HCT116 (cell line): ENCODE measurements around the gene BDH1. TPM values are rescaled to one million over a fixed set of nuclear protein-coding genes. Genes with fewer than 3 reads are reported as not detected.

Experiments used
- ATAC-seq: fragments of 200-7000 bp; cut with Tn5 transposase; 2 replicates; pipeline ENCODE4 v1.9.1; 2020; ENCODE audit warnings: mild to moderate bottlenecking, moderate library complexity
- BruUV-seq: library from RNA; stranded (reverse); fragments of 400-500 nt; replicated peaks from 2 replicates; lab custom pipeline; 2021; lab: Mats Ljungman, UMichigan
- CTCF ChIA-PET: fragments of 300-600 bp; sonication (Branson Sonifier 250); formaldehyde crosslinking; loops from one replicate; lab custom pipeline; 2021; ENCODE audit warnings: antibody characterized with exemption; lab: Charles Lee
- POLR2A ChIA-PET: fragments of 300-600, 350-600 bp; sonication (Branson Sonifier 250); formaldehyde crosslinking; loops from one replicate; lab custom pipeline; 2021; ENCODE audit warnings: antibody characterized with exemption; lab: Charles Lee
- RAD21 ChIA-PET, 2 experiments: fragments of 300-600 bp; sonication (Branson Sonifier 250); formaldehyde crosslinking; loops; one replicate each; lab custom pipeline; 2023; ENCODE audit warnings: low total read pairs in 2 of 2; ENCODE audit not compliant: uncharacterized antibody in 2 of 2, unreplicated experiment in 2 of 2, low non-redundant PET in 1 of 2; lab: Charles Lee
- DNase-seq: peaks from one replicate; pipeline ENCODE4 v3.0.0-alpha.2; 2010; ENCODE audit warnings: low read depth, low spot score
- H2AFZ ChIP-seq: fragments of 200-600 bp; shearing (Covaris generic), sonication (generic); 2 replicates; pipeline ENCODE4 v1.6.1; 2017; ENCODE audit warnings: low read depth, mixed run types, mixed read lengths, antibody characterized with exemption, low read length; ENCODE audit not compliant: poor library complexity, severe bottlenecking
- H3K27ac ChIP-seq: 2 replicates; pipeline ENCODE4 v1.5.1; 2012; ENCODE audit warnings: low read depth, low read length
- H3K27me3 ChIP-seq: fragments of 200-600 bp; sonication (generic); 2 replicates; pipeline ENCODE4 v1.6.1; 2016; ENCODE audit warnings: mixed run types, low read length, mixed read lengths; ENCODE audit not compliant: insufficient read depth
- H3K36me3 ChIP-seq, 2 experiments: fragments of 200-500 bp in 1 of 2; fragments of 200-600 bp in 1 of 2; sonication (Bioruptor generic) in 1 of 2; sonication (generic) in 1 of 2; 2 replicates each; pipeline versions ENCODE4 v1.5.1 to v1.6.1; 2014 to 2016; ENCODE audit warnings: low read length in 2 of 2, inconsistent platforms in 1 of 2, mixed read lengths in 1 of 2, mixed run types in 1 of 2; ENCODE audit not compliant: insufficient read depth in 2 of 2, control insufficient read depth in 1 of 2
- H3K4me1 ChIP-seq, 2 experiments: fragments of 200-600 bp in 1 of 2; sonication (generic) in 1 of 2; 2 replicates each; pipeline versions ENCODE4 v1.5.1 to v1.6.1; 2012 to 2017; ENCODE audit warnings: low read length in 2 of 2, inconsistent platforms in 1 of 2, mild to moderate bottlenecking in 1 of 2, mixed read lengths in 1 of 2, mixed run types in 1 of 2, moderate library complexity in 1 of 2; ENCODE audit not compliant: insufficient read depth in 2 of 2, control insufficient read depth in 1 of 2
- H3K4me2 ChIP-seq: fragments of 200-600 bp; sonication (generic); 2 replicates; pipeline ENCODE4 v1.6.1; 2017; ENCODE audit warnings: mixed run types, low read length, mixed read lengths
- H3K4me3 ChIP-seq, 2 experiments: fragments of 200-600 bp in 1 of 2; sonication (generic) in 1 of 2; replicated peaks in 1 of 2; 2 replicates each; pipeline ENCODE4 v1.5.1; 2011 to 2016; ENCODE audit warnings: low read length in 2 of 2, control low read depth in 1 of 2, low read depth in 1 of 2, mild to moderate bottlenecking in 1 of 2, mixed read lengths in 1 of 2, mixed run types in 1 of 2
- H3K79me2 ChIP-seq: fragments of 200-600 bp; sonication (generic); 2 replicates; pipeline ENCODE4 v1.6.1; 2017; ENCODE audit warnings: mild to moderate bottlenecking, mixed run types, low read length, moderate library complexity, mixed read lengths; ENCODE audit not compliant: insufficient read depth
- H3K9ac ChIP-seq: fragments of 200-600 bp; sonication (generic); 2 replicates; pipeline ENCODE4 v1.6.1; 2016; ENCODE audit warnings: low read length, mixed read lengths
- H3K9me2 ChIP-seq: fragments of 200-600 bp; sonication (generic), shearing (Covaris generic); 2 replicates; pipeline ENCODE4 v1.6.1; 2017; ENCODE audit warnings: mixed run types, mild to moderate bottlenecking, moderate library complexity; ENCODE audit not compliant: insufficient read depth
- H3K9me3 ChIP-seq, 2 experiments: fragments of 200-500 bp in 1 of 2; fragments of 200-600 bp in 1 of 2; sonication (Bioruptor generic) in 1 of 2; sonication (generic) in 1 of 2; 2 replicates each; pipeline ENCODE4 v1.6.1; 2014 to 2017; ENCODE audit warnings: low read length in 2 of 2, mixed read lengths in 2 of 2, inconsistent platforms in 1 of 2, low read depth in 1 of 2, mild to moderate bottlenecking in 1 of 2, mixed run types in 1 of 2, moderate library complexity in 1 of 2; ENCODE audit not compliant: control insufficient read depth in 1 of 2, insufficient read depth in 1 of 2
- H4K20me1 ChIP-seq: fragments of 200-600 bp; sonication (generic), shearing (Covaris generic); 2 replicates; pipeline ENCODE4 v1.6.1; 2017; ENCODE audit warnings: mixed run types, mild to moderate bottlenecking, moderate library complexity; ENCODE audit not compliant: insufficient read depth
- CBX3 ChIP-seq: IDR thresholded peaks from 2 replicates; pipeline ENCODE4 v1.6.1; 2012; ENCODE audit warnings: low read depth
- EGR1 ChIP-seq: IDR thresholded peaks from 2 replicates; pipeline ENCODE4 v1.6.1; 2012; ENCODE audit warnings: low read depth
- EZH2 ChIP-seq: fragments of 200-600 bp; sonication (generic); IDR thresholded peaks from 2 replicates; pipeline ENCODE4 v1.6.1; 2017; ENCODE audit warnings: antibody characterized with exemption, mixed run types
- EZH2phosphoT487 ChIP-seq: fragments of 200-600 bp; IDR thresholded peaks from 2 replicates; pipeline ENCODE4 v1.6.1; 2018; ENCODE audit warnings: antibody characterized with exemption, borderline replicate concordance
- POLR2AphosphoS5 ChIP-seq: IDR thresholded peaks from 2 replicates; pipeline ENCODE4 v1.6.1; 2011; ENCODE audit warnings: mild to moderate bottlenecking, low read depth, low read length, moderate library complexity
- RAD21 ChIP-seq: IDR thresholded peaks from 2 replicates; pipeline ENCODE4 v1.6.1; 2012; ENCODE audit warnings: low read depth, mild to moderate bottlenecking
- SIN3A ChIP-seq: IDR thresholded peaks from 2 replicates; pipeline ENCODE4 v1.6.1; 2012; ENCODE audit warnings: low read depth
- YY1 ChIP-seq: IDR thresholded peaks from 2 replicates; pipeline ENCODE4 v1.6.1; 2011; ENCODE audit warnings: low read length, low read depth, moderate library complexity, mild to moderate bottlenecking; ENCODE audit not compliant: insufficient replicate concordance; ENCODE audit errors: extremely low read depth
- ZFX ChIP-seq: fragments of 450-650 bp; IDR thresholded peaks from 2 replicates; pipeline ENCODE4 v1.6.1; 2017
- intact Hi-C: fragments of 100-400 bp; cut with micrococcal nuclease; formaldehyde crosslinking; loops from 2 replicates; pipeline ENCODE4 v1.10.0; 2022
- total RNA-seq: library from RNA; stranded (reverse); gene quantifications from one replicate; pipeline ENCODE4 v1.2.1, GENCODE V29; 2021; ENCODE audit not compliant: unreplicated experiment
- TF ChIP-seq, protein P1 (sequence below): IDR thresholded peaks from 2 replicates; pipeline ENCODE4 v1.6.1; 2012; ENCODE audit warnings: low read depth
- TF ChIP-seq, protein P2 (sequence below): IDR thresholded peaks from 2 replicates; pipeline ENCODE4 v1.6.1; 2012
- TF ChIP-seq, protein P3 (sequence below): IDR thresholded peaks from 2 replicates; pipeline ENCODE4 v1.6.1; 2011; ENCODE audit warnings: mild to moderate bottlenecking, low read length, moderate library complexity; ENCODE audit not compliant: insufficient replicate concordance; ENCODE audit errors: extremely low read depth

Gene BDH1
- total RNA-seq, 1 experiment from 2014 or later: 26.6 TPM

DNA sequence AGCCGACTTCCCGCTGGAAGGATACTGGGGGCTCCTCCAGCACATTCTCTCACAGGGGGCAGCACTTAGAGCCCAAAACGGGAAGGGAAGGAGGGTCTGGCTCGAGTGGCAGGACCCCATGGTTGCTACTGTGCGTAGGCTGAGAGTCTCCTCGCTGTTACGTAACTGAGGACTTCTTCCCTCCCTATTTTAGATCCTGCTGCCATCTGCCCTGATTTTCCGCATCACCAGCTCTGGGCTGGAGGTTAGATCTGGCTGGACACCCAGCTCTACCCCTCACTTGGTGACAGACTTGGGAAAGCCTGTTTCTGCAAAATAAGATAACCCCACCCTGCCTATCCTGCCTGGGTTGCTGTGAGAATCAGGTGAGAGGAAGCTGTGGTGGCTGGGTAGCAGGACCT lies 47.7 kb downstream of the BDH1 start (continued):
- TF ChIP-seq, protein P1, sequence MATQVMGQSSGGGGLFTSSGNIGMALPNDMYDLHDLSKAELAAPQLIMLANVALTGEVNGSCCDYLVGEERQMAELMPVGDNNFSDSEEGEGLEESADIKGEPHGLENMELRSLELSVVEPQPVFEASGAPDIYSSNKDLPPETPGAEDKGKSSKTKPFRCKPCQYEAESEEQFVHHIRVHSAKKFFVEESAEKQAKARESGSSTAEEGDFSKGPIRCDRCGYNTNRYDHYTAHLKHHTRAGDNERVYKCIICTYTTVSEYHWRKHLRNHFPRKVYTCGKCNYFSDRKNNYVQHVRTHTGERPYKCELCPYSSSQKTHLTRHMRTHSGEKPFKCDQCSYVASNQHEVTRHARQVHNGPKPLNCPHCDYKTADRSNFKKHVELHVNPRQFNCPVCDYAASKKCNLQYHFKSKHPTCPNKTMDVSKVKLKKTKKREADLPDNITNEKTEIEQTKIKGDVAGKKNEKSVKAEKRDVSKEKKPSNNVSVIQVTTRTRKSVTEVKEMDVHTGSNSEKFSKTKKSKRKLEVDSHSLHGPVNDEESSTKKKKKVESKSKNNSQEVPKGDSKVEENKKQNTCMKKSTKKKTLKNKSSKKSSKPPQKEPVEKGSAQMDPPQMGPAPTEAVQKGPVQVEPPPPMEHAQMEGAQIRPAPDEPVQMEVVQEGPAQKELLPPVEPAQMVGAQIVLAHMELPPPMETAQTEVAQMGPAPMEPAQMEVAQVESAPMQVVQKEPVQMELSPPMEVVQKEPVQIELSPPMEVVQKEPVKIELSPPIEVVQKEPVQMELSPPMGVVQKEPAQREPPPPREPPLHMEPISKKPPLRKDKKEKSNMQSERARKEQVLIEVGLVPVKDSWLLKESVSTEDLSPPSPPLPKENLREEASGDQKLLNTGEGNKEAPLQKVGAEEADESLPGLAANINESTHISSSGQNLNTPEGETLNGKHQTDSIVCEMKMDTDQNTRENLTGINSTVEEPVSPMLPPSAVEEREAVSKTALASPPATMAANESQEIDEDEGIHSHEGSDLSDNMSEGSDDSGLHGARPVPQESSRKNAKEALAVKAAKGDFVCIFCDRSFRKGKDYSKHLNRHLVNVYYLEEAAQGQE: no peak
- TF ChIP-seq CBX3 (no peak), EGR1 (no peak)
- TF ChIP-seq, all 23 proteins: peak for 0

- DNase-seq (no peak), ATAC-seq (no peak)
- H4K20me1 ChIP-seq: no peaks in the 10 kb centered on the region
- no peaks in the 10 kb centered on the region for H3K9me2 ChIP-seq
- no peaks in the 10 kb centered on the region for H3K27me3 ChIP-seq
- BruUV-seq: no TSS peak
- no peak overlapping the region for H2AFZ ChIP-seq
- 0 out of 4 replicates have a peak, but pooled peaks cover 0 to 8% of the 10 kb centered on the region in 2 experiments for H3K36me3 ChIP-seq
- H3K4me2 ChIP-seq: no peak overlapping the region
- intact Hi-C loops: no loop called here
- peaks cover 0 to 7% of the 10 kb centered on the region in 2 experiments; a peak in 2 of 4 replicates for H3K4me1 ChIP-seq
- no peak overlapping the region for H3K27ac ChIP-seq
- ChIA-PET POLR2A (no interaction called here), RAD21 (no interaction called here), CTCF (interaction anchor here (0.6 kb wide), 1 partner anchor 312 kb away, joined by 5 read pairs; no protein-coding TSS in a partner anchor)
- no peak overlapping the region for H3K9ac ChIP-seq
- no peaks in the 10 kb centered on the region for H3K9me3 ChIP-seq
- no peaks in the 10 kb centered on the region for H3K79me2 ChIP-seq
- H3K4me3 ChIP-seq: no peak overlapping the region
- TF ChIP-seq ZFX (no peak), POLR2AphosphoS5 (no peak), EGR1 (no peak), EZH2phosphoT487 (no peak), EZH2 (no peak), YY1 (no peak), SIN3A (no peak), RAD21 (no peak)
- TF ChIP-seq, protein P2, sequence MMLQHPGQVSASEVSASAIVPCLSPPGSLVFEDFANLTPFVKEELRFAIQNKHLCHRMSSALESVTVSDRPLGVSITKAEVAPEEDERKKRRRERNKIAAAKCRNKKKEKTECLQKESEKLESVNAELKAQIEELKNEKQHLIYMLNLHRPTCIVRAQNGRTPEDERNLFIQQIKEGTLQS: no peak
- TF ChIP-seq, protein P3, sequence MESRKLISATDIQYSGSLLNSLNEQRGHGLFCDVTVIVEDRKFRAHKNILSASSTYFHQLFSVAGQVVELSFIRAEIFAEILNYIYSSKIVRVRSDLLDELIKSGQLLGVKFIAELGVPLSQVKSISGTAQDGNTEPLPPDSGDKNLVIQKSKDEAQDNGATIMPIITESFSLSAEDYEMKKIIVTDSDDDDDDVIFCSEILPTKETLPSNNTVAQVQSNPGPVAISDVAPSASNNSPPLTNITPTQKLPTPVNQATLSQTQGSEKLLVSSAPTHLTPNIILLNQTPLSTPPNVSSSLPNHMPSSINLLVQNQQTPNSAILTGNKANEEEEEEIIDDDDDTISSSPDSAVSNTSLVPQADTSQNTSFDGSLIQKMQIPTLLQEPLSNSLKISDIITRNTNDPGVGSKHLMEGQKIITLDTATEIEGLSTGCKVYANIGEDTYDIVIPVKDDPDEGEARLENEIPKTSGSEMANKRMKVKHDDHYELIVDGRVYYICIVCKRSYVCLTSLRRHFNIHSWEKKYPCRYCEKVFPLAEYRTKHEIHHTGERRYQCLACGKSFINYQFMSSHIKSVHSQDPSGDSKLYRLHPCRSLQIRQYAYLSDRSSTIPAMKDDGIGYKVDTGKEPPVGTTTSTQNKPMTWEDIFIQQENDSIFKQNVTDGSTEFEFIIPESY: no peak
- TF ChIP-seq, protein P1: no peak
These were observed 48.2 kb downstream of the BDH1 start for GRCh38 chr3:197507541-197507940.
